Endothelial cell (in vitro differentiated cells): Measurements from ENCODE around the gene SMARCA2. TPM values are rescaled to one million over a fixed set of nuclear protein-coding genes. Genes with fewer than 3 reads are reported as not detected.
A peak's percentile ranks its signal among the peaks of the same experiment; 100 is the strongest.

Experiments used
- DNase-seq: peaks from one replicate; pipeline ENCODE4 v3.0.0; 2021; ENCODE audit warnings: low spot score
- H3K27ac Mint-ChIP-seq: one replicate; pipeline ENCODE4 v1.8.0; 2021; ENCODE audit warnings: mixed read lengths, inconsistent platforms; ENCODE audit not compliant: unreplicated experiment
- H3K27me3 Mint-ChIP-seq: one replicate; pipeline ENCODE4 v1.8.0; 2021; ENCODE audit warnings: mild to moderate bottlenecking, moderate library complexity, mixed read lengths, inconsistent platforms; ENCODE audit not compliant: unreplicated experiment
- H3K36me3 Mint-ChIP-seq: one replicate; pipeline ENCODE4 v1.8.0; 2021; ENCODE audit warnings: mild to moderate bottlenecking, low read depth, mixed read lengths, inconsistent platforms; ENCODE audit not compliant: unreplicated experiment
- H3K4me1 Mint-ChIP-seq: one replicate; pipeline ENCODE4 v1.8.0; 2021; ENCODE audit warnings: mild to moderate bottlenecking, mixed read lengths, inconsistent platforms; ENCODE audit not compliant: unreplicated experiment
- H3K4me3 Mint-ChIP-seq: one replicate; pipeline ENCODE4 v1.8.0; 2021; ENCODE audit warnings: mild to moderate bottlenecking, mixed read lengths, inconsistent platforms; ENCODE audit not compliant: unreplicated experiment
- H3K9me3 Mint-ChIP-seq: one replicate; pipeline ENCODE4 v1.8.0; 2021; ENCODE audit warnings: mixed read lengths, inconsistent platforms; ENCODE audit not compliant: unreplicated experiment
- total RNA-seq: library from RNA; stranded (reverse); fragmentation: NEBNext Ultra II Directional; extraction: Animal tissue kit (Norgen Biotek cat#: 25700); gene quantifications from one replicate; pipeline ENCODE4 v1.2.1, GENCODE V29; 2021; ENCODE audit not compliant: unreplicated experiment
- TF ChIP-seq, protein P1 (sequence below): fragments of 200-600 bp; sonication (generic); IDR thresholded peaks from one replicate; pipeline ENCODE4 v1.5.0; 2021; ENCODE audit warnings: antibody characterized with exemption; ENCODE audit not compliant: unreplicated experiment

SMARCA2 gene
- total RNA-seq, 1 donor from 2014 or later: 43.7 TPM

DNA sequence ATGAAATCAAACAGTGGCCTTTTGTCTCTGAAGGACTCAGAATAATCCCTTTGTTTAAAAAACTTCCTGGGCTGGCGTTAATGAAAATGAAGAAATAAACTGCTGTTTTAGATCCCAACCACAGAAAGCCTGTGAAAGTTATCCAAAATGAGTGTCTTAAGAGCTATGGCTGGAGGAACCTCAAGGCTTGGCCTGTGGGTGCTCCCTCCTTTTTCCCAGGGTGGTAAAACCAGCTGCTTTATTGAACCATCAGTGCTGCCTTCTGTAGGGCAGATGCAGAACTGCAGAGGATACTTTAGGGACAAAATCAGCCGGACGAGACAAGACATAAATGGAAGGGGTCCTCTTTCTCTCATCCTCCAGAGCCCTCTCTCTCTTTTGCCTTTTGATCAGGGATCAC is 100.9 kb downstream of the SMARCA2 start:
- no peaks in the 10 kb centered on the region for H3K9me3 Mint-ChIP-seq
- H3K27me3 Mint-ChIP-seq: no peaks in the 10 kb centered on the region
- H3K4me1 Mint-ChIP-seq: no peaks in the 10 kb centered on the region
- TF ChIP-seq, protein P1, sequence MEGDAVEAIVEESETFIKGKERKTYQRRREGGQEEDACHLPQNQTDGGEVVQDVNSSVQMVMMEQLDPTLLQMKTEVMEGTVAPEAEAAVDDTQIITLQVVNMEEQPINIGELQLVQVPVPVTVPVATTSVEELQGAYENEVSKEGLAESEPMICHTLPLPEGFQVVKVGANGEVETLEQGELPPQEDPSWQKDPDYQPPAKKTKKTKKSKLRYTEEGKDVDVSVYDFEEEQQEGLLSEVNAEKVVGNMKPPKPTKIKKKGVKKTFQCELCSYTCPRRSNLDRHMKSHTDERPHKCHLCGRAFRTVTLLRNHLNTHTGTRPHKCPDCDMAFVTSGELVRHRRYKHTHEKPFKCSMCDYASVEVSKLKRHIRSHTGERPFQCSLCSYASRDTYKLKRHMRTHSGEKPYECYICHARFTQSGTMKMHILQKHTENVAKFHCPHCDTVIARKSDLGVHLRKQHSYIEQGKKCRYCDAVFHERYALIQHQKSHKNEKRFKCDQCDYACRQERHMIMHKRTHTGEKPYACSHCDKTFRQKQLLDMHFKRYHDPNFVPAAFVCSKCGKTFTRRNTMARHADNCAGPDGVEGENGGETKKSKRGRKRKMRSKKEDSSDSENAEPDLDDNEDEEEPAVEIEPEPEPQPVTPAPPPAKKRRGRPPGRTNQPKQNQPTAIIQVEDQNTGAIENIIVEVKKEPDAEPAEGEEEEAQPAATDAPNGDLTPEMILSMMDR: peak; percentile 68
- no peak overlapping the region for H3K27ac Mint-ChIP-seq
- no peaks in the 10 kb centered on the region for H3K36me3 Mint-ChIP-seq
- DNase-seq: peak; percentile 40
- H3K4me3 Mint-ChIP-seq: no peak overlapping the region

- TF ChIP-seq, protein P1: no peak
- Mint-ChIP-seq H3K36me3 (no peaks in the 10 kb centered on the region), H3K4me1 (no peaks in the 10 kb centered on the region)
Measured at GRCh38 chr9:2117527-2117926, 102.4 kb downstream of the SMARCA2 start.

DNA sequence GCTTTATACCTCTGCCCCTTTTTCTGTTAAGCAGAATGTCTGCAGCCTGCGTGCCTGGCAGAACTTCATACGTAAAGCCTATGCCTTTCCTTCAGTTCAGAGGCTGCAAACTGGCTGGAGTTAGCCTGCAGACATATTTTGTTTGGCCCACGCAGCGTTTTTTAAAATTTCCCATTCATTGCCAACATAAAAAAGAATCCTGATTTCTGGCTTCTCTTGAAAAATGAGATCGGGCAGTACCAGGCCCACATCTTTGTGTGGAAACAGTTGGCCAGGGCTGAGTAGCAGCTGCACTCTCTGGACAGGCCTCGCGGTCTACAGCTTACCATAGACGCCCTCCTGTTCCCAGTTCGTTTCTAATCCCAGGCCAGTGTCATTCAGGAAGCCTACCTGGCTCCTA is 104.4 kb downstream of the SMARCA2 start:
- no peaks in the 10 kb centered on the region for H3K4me1 Mint-ChIP-seq

More at GRCh38 chr9:2117527-2117926, 102.4 kb downstream of the SMARCA2 start:
- H3K9me3 Mint-ChIP-seq: no peaks in the 10 kb centered on the region
- DNase-seq: no peak
- H3K27me3 Mint-ChIP-seq: no peaks in the 10 kb centered on the region
- no peak overlapping the region for H3K4me3 Mint-ChIP-seq
- no peak overlapping the region for H3K27ac Mint-ChIP-seq

GRCh38 chr9:2120926-2121689 is 106.0 kb downstream of the SMARCA2 start:
- Mint-ChIP-seq H3K9me3 (no peaks in the 10 kb centered on the region), H3K4me1 (no peaks in the 10 kb centered on the region), H3K36me3 (peaks cover 6% of the 10 kb centered on the region), H3K4me3 (no peak overlapping the region), H3K27ac (no peak overlapping the region), H3K27me3 (peaks cover 1% of the 10 kb centered on the region)
- TF ChIP-seq, protein P1: no peak
- DNase-seq: no peak

More for the DNA sequence above, 104.4 kb downstream of the SMARCA2 start:
- TF ChIP-seq, protein P1: no peak
- Mint-ChIP-seq H3K27me3 (peaks cover 1% of the 10 kb centered on the region), H3K9me3 (no peaks in the 10 kb centered on the region), H3K4me3 (no peak overlapping the region), H3K36me3 (peaks cover 6% of the 10 kb centered on the region), H3K27ac (no peak overlapping the region)
- DNase-seq: no peak

- Mint-ChIP-seq H3K27me3 (peaks cover 3% of the 10 kb centered on the region), H3K4me1 (peaks cover 2% of the 10 kb centered on the region), H3K27ac (no peak overlapping the region), H3K36me3 (peaks cover 6% of the 10 kb centered on the region), H3K9me3 (no peaks in the 10 kb centered on the region), H3K4me3 (no peak overlapping the region)
- TF ChIP-seq, protein P1: no peak
- no peak for DNase-seq
Measured at GRCh38 chr9:2122299-2122698, 107.2 kb downstream of the SMARCA2 start.
